Liver (tissue), 9 donors: ENCODE measurements around the gene C4orf33. TPM values are rescaled to one million over a fixed set of nuclear protein-coding genes. Genes with fewer than 3 reads are reported as not detected.
"Not testable (repeated sequence)": the region's sequence is repeated elsewhere in the genome, so short reads cannot be mapped to it uniquely, and the experiment has no call there.

ENCODE experiments used
- DNase-seq: peaks from one replicate; pipeline ENCODE4 v3.0.0-alpha.2; 2017; ENCODE audit warnings: low spot score
- H3K27ac ChIP-seq, 2 donors: one replicate each; pipeline ENCODE4 v1.7.0; 2013; ENCODE audit warnings: inconsistent platforms in 2 of 2, low read length in 2 of 2, control low read depth in 1 of 2, low read depth in 1 of 2, mild to moderate bottlenecking in 1 of 2
- H3K27me3 ChIP-seq, 4 donors: one replicate each; pipeline versions ENCODE4 v1.6.1 to v1.7.0; 2013; ENCODE audit warnings: low read length in 3 of 4, inconsistent platforms in 1 of 4, mild to moderate bottlenecking in 1 of 4, moderate library complexity in 1 of 4; ENCODE audit not compliant: control insufficient read depth in 4 of 4, insufficient read depth in 4 of 4
- H3K36me3 ChIP-seq, 4 donors: one replicate each; pipeline versions ENCODE4 v1.6.1 to v1.7.0; 2013; ENCODE audit warnings: low read length in 3 of 4, mild to moderate bottlenecking in 3 of 4, low read depth in 1 of 4, moderate library complexity in 1 of 4; ENCODE audit not compliant: control insufficient read depth in 4 of 4, insufficient read depth in 3 of 4
- H3K4me1 ChIP-seq, 4 donors: one replicate each; pipeline versions ENCODE4 v1.6.1 to v1.7.0; 2013; ENCODE audit warnings: low read length in 3 of 4, mild to moderate bottlenecking in 3 of 4, moderate library complexity in 1 of 4; ENCODE audit not compliant: control insufficient read depth in 4 of 4, insufficient read depth in 4 of 4
- H3K4me3 ChIP-seq, 3 donors: one replicate each; pipeline versions ENCODE4 v1.6.1 to v1.7.0; 2013; ENCODE audit warnings: low read length in 3 of 3, control low read depth in 1 of 3, low read depth in 1 of 3, mild to moderate bottlenecking in 1 of 3
- H3K9ac ChIP-seq, 2 donors: one replicate each; pipeline ENCODE4 v1.7.0; 2013; ENCODE audit warnings: low read length in 2 of 2, mild to moderate bottlenecking in 2 of 2, moderate library complexity in 2 of 2, control low read depth in 1 of 2, low read depth in 1 of 2
- H3K9me3 ChIP-seq, 4 donors: one replicate each; pipeline versions ENCODE4 v1.6.1 to v1.7.0; 2013; ENCODE audit warnings: low read length in 3 of 4; ENCODE audit not compliant: control insufficient read depth in 4 of 4
- CTCF ChIP-seq: fragments of 150-350 bp; IDR thresholded peaks from 2 replicates; pipeline ENCODE4 v1.5.1; 2017; ENCODE audit warnings: improper control_type of control experiment, low read depth, low read length; ENCODE audit not compliant: missing input control
- EGR1 ChIP-seq, 2 donors: IDR thresholded peaks; 2 replicates each; pipeline ENCODE4 v1.6.1; 2016 to 2018; ENCODE audit warnings: antibody characterized with exemption in 2 of 2, low read depth in 2 of 2
- FOXA1 ChIP-seq: IDR thresholded peaks from 2 replicates; pipeline ENCODE4 v1.6.1; 2016; ENCODE audit warnings: antibody characterized with exemption
- FOXA2 ChIP-seq: IDR thresholded peaks from 2 replicates; pipeline ENCODE4 v1.6.1; 2016; ENCODE audit warnings: antibody characterized with exemption
- GABPA ChIP-seq, 2 donors: IDR thresholded peaks in 1 of 2; conservative IDR thresholded peaks in 1 of 2; 2 replicates each; pipeline ENCODE4 v1.6.1; 2016; ENCODE audit warnings: antibody characterized with exemption in 2 of 2, mild to moderate bottlenecking in 1 of 2, moderate library complexity in 1 of 2
- HNF4A ChIP-seq, 2 donors: conservative IDR thresholded peaks; 2 replicates each; pipeline ENCODE4 v1.6.1; 2016; ENCODE audit warnings: antibody characterized with exemption in 2 of 2, mild to moderate bottlenecking in 2 of 2
- HNF4G ChIP-seq: IDR thresholded peaks from 2 replicates; pipeline ENCODE4 v1.6.1; 2016; ENCODE audit warnings: antibody characterized with exemption
- JUND ChIP-seq, 2 donors: IDR thresholded peaks; 2 replicates each; pipeline ENCODE4 v1.6.1; 2016; ENCODE audit warnings: antibody characterized with exemption in 2 of 2
- NR2F2 ChIP-seq: IDR thresholded peaks from 2 replicates; pipeline ENCODE4 v1.6.1; 2016; ENCODE audit warnings: antibody characterized with exemption
- RAD21 ChIP-seq, 2 donors: IDR thresholded peaks; 2 replicates each; pipeline ENCODE4 v1.6.1; 2016; ENCODE audit warnings: antibody characterized with exemption in 2 of 2, mild to moderate bottlenecking in 2 of 2
- REST ChIP-seq: IDR thresholded peaks from 2 replicates; pipeline ENCODE4 v1.6.1; 2016; ENCODE audit warnings: antibody characterized with exemption, mild to moderate bottlenecking
- RXRA ChIP-seq, 2 donors: IDR thresholded peaks; 2 replicates each; pipeline ENCODE4 v1.6.1; 2017 to 2018; ENCODE audit warnings: antibody characterized with exemption in 2 of 2, mild to moderate bottlenecking in 1 of 2
- SP1 ChIP-seq: IDR thresholded peaks from 2 replicates; pipeline ENCODE4 v1.6.1; 2018; ENCODE audit warnings: antibody characterized with exemption, mild to moderate bottlenecking
- TAF1 ChIP-seq: conservative IDR thresholded peaks from 2 replicates; pipeline ENCODE4 v1.6.1; 2016; ENCODE audit warnings: antibody characterized with exemption, mild to moderate bottlenecking
- YY1 ChIP-seq: IDR thresholded peaks from 2 replicates; pipeline ENCODE4 v1.6.1; 2016; ENCODE audit warnings: antibody characterized with exemption, mild to moderate bottlenecking
- WGBS: extraction: QIAGEN DNeasy Blood & Tissue Kit; methylation state at CpG from one replicate; pipeline ENCODE4 v1.1.7; 2013; 5-methylcytosine and 5-hydroxymethylcytosine counted together
- polyA plus RNA-seq, 2 donors: library from polyadenylated mRNA; stranded (reverse) in 1 of 2; unstranded in 1 of 2; fragments of 200-250 nt in 1 of 2; fragments of >200 nt in 1 of 2; fragmentation: Nextera tagmentation in 1 of 2; extraction: Ambion mirVana in 1 of 2; gene quantifications; one replicate each; pipeline versions ENCODE4 v1.2.1 to v1.2.3, GENCODE V29; 2013 to 2015
- total RNA-seq, 2 donors: library from RNA; depleted of rRNA; stranded (reverse); fragments of >200 nt; gene quantifications; one replicate each; pipeline ENCODE4 v1.2.3, GENCODE V29; 2014
- TF ChIP-seq, protein P1 (sequence below): IDR thresholded peaks from 2 replicates; pipeline ENCODE4 v1.6.1; 2016; ENCODE audit warnings: antibody characterized with exemption
- TF ChIP-seq, protein P2 (sequence below): IDR thresholded peaks from 2 replicates; pipeline ENCODE4 v1.6.1; 2016; ENCODE audit warnings: antibody characterized with exemption
- TF ChIP-seq, protein P3 (sequence below): IDR thresholded peaks from 2 replicates; pipeline ENCODE4 v1.6.1; 2016; ENCODE audit warnings: antibody characterized with exemption
- donor health status: healthy.
- donor health status: healthy.
- donor health status: healthy.
- donor health status: healthy.
- donor health status: healthy.

Gene C4orf33
- total and polyA plus RNA-seq, 4 donors: 2.4 to 7.7 (median 4.8) TPM

- TF ChIP-seq HNF4A (conservative IDR thresholded peaks at IDR 0.05) (no peak), SP1 (no peak), FOXA1 (no peak), HNF4G (no peak), FOXA2 (no peak), GABPA (IDR thresholded peaks at IDR 0.05 in 1 of 2, conservative IDR thresholded peaks at IDR 0.05 in 1 of 2) (no peak), NR2F2 (no peak), REST (no peak), RXRA (IDR thresholded peaks at IDR 0.05) (no peak), JUND (IDR thresholded peaks at IDR 0.05) (no peak), CTCF (no peak), EGR1 (IDR thresholded peaks at IDR 0.05; ENCODE audit: low read depth in 2 of 2) (no peak), TAF1 (no peak), RAD21 (IDR thresholded peaks at IDR 0.05) (no peak), YY1 (no peak)
- TF ChIP-seq, protein P1, sequence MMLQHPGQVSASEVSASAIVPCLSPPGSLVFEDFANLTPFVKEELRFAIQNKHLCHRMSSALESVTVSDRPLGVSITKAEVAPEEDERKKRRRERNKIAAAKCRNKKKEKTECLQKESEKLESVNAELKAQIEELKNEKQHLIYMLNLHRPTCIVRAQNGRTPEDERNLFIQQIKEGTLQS: no peak
- TF ChIP-seq, protein P2, sequence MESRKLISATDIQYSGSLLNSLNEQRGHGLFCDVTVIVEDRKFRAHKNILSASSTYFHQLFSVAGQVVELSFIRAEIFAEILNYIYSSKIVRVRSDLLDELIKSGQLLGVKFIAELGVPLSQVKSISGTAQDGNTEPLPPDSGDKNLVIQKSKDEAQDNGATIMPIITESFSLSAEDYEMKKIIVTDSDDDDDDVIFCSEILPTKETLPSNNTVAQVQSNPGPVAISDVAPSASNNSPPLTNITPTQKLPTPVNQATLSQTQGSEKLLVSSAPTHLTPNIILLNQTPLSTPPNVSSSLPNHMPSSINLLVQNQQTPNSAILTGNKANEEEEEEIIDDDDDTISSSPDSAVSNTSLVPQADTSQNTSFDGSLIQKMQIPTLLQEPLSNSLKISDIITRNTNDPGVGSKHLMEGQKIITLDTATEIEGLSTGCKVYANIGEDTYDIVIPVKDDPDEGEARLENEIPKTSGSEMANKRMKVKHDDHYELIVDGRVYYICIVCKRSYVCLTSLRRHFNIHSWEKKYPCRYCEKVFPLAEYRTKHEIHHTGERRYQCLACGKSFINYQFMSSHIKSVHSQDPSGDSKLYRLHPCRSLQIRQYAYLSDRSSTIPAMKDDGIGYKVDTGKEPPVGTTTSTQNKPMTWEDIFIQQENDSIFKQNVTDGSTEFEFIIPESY: no peak
- TF ChIP-seq, protein P3, sequence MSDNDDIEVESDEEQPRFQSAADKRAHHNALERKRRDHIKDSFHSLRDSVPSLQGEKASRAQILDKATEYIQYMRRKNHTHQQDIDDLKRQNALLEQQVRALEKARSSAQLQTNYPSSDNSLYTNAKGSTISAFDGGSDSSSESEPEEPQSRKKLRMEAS: no peak
- peaks cover 0 to 8% (median under 1%) of the 10 kb centered on the region in 4 donors for H3K36me3 ChIP-seq
- H3K27me3 ChIP-seq: no peaks in the 10 kb centered on the region
- H3K4me1 ChIP-seq: no peaks in the 10 kb centered on the region
- no peak overlapping the region for H3K4me3 ChIP-seq
- no peak for DNase-seq
- H3K27ac ChIP-seq: no peak overlapping the region
- H3K9me3 ChIP-seq: peaks cover 10 to 38% (median 22%) of the 10 kb centered on the region in 4 donors
- no peak overlapping the region for H3K9ac ChIP-seq
These were observed 31.2 kb upstream of the C4orf33 start for GRCh38 chr4:129064717-129065116.

- not testable (repeated sequence) for H3K4me1 ChIP-seq, H3K36me3 ChIP-seq, H3K9me3 ChIP-seq
These were observed 26.4 kb upstream of the C4orf33 start for GRCh38 chr4:129069537-129069936.

More at GRCh38 chr4:129069537-129069936, 26.4 kb upstream of the C4orf33 start:
- H3K4me3 ChIP-seq, H3K9ac ChIP-seq, H3K27me3 ChIP-seq, DNase-seq, H3K27ac ChIP-seq: not testable (repeated sequence)
- 100% methylated on average over 2 of the region's 2 CpGs for WGBS
